OCI-LY3 (cell line): Measurements from ENCODE around the gene HNMT.

Experiments used
- CTCF ChIP-seq: fragments of 200-600, 300-600 bp; sonication (generic); IDR thresholded peaks from 2 replicates; pipeline ENCODE4 v1.5.1; 2014; ENCODE audit warnings: antibody characterized with exemption, low read length, low read depth
- EZH2phosphoT487 ChIP-seq: fragments of 200-600 bp; shearing (Covaris generic); IDR thresholded peaks from 2 replicates; pipeline ENCODE4 v1.6.1; 2018; ENCODE audit warnings: antibody characterized with exemption, mixed run types, low read depth

- TF ChIP-seq CTCF, result no peak
- no peak for TF ChIP-seq EZH2phosphoT487
These were observed 97.7 kb downstream of the HNMT start for GRCh38 chr2:138061961-138062360.
